GM13977 (cell line): Measurements from ENCODE around the gene F9.

Experiments used
- DNase-seq: peaks from one replicate; pipeline ENCODE4 v3.0.0; 2012; ENCODE audit warnings: low spot score
- CTCF ChIP-seq: IDR thresholded peaks from 2 replicates; pipeline ENCODE4 v1.5.1; 2012; ENCODE audit warnings: mild to moderate bottlenecking, control low read depth; ENCODE audit not compliant: insufficient read depth; ENCODE audit errors: extremely low read depth, missing control alignments
- in situ Hi-C: fragments of 300-500 bp; cut with MboI; formaldehyde crosslinking; loops from one replicate; pipeline ENCODE4 v1.12.0; 2022; ENCODE audit warnings: low sequenced_read_pairs, low pct_unique_long_range_greater_than_20kb, mixed read lengths, inconsistent platforms; ENCODE audit not compliant: unreplicated experiment

Gene F9

GRCh38 chrX:139554376-139554775 lies 23.8 kb downstream of the F9 start:
- TF ChIP-seq CTCF, result no peak
- in situ Hi-C loops, result no loop called here
- no peak for DNase-seq

GRCh38 chrX:139554991-139555675 lies 24.6 kb downstream of the F9 start:
- in situ Hi-C loops, result no loop called here
- no peak for DNase-seq
- no peak for TF ChIP-seq CTCF

- DNase-seq, result peak; percentile 30
- TF ChIP-seq CTCF, result peak; percentile 64
- in situ Hi-C loops, result no loop called here
Observed at GRCh38 chrX:139559383-139560042, 29.0 kb downstream of the F9 start.

GRCh38 chrX:139560221-139560620 lies 29.7 kb downstream of the F9 start:
- in situ Hi-C loops, result no loop called here
- DNase-seq, result no peak
- TF ChIP-seq CTCF, result no peak

- DNase-seq, result no peak
- in situ Hi-C loops, result no loop called here
- no peak for TF ChIP-seq CTCF
Observed at GRCh38 chrX:139563251-139563650, 32.7 kb downstream of the F9 start.

GRCh38 chrX:139566981-139567380 lies 36.4 kb downstream of the F9 start:
- no peak for TF ChIP-seq CTCF
- no peak for DNase-seq
- in situ Hi-C loops, result no loop called here
